ENCODE measurements around the gene LEKR1. TPM values are rescaled to one million over a fixed set of nuclear protein-coding genes. Genes with fewer than 3 reads are reported as not detected.

LEKR1 gene
- total and polyA plus RNA-seq, 2 donors, result 0.37 to 2.7 TPM

GRCh38 chr3:157088601-157089454 lies 262.7 kb downstream of the LEKR1 start:
- peak; percentile 91 for DNase-seq (ENCODE audit: extremely low spot score)
- H3K4me3 ChIP-seq (ENCODE audit: low read depth, low read length), result peak overlapping the region; percentile 31
- WGBS, result under 1% methylated on average over 59 of the region's 59 CpGs

GRCh38 chr3:157089455-157090221 lies 263.5 kb downstream of the LEKR1 start:
- 8% methylated on average over 18 of the region's 18 CpGs for WGBS
- no peaks in the 10 kb centered on the region for H3K36me3 ChIP-seq (ENCODE audit: insufficient read depth)
- no peak for DNase-seq (ENCODE audit: extremely low spot score)
- no peak overlapping the region for H3K4me3 ChIP-seq (ENCODE audit: low read depth, low read length)
- H3K27ac ChIP-seq (ENCODE audit: low read depth), result peak overlapping the region; percentile 97
- H3K4me1 ChIP-seq (ENCODE audit: insufficient read depth), result no peaks in the 10 kb centered on the region

More at GRCh38 chr3:157088601-157089454, 262.7 kb downstream of the LEKR1 start:
- Histone ChIP-seq H3K27ac (ENCODE audit: low read depth) (peak overlapping the region; percentile 97), H3K36me3 (ENCODE audit: insufficient read depth) (no peaks in the 10 kb centered on the region), H3K4me1 (ENCODE audit: insufficient read depth) (no peaks in the 10 kb centered on the region)

- Histone ChIP-seq H3K27ac (ENCODE audit: low read depth) (no peak overlapping the region), H3K4me3 (ENCODE audit: low read depth, low read length) (no peak overlapping the region), H3K36me3 (ENCODE audit: insufficient read depth) (no peaks in the 10 kb centered on the region), H3K4me1 (ENCODE audit: insufficient read depth) (no peaks in the 10 kb centered on the region)
- no peak for DNase-seq (ENCODE audit: extremely low spot score)
- WGBS, result 52% methylated on average over 4 of the region's 4 CpGs
These were observed 265.1 kb downstream of the LEKR1 start for GRCh38 chr3:157091083-157091833.

GRCh38 chr3:157092230-157092629 lies 266.1 kb downstream of the LEKR1 start:
- H3K4me3 ChIP-seq (ENCODE audit: low read depth, low read length), result no peak overlapping the region
- no peaks in the 10 kb centered on the region for H3K36me3 ChIP-seq (ENCODE audit: insufficient read depth)
- WGBS, result 59% methylated on average over 5 of the region's 5 CpGs
- DNase-seq (ENCODE audit: extremely low spot score), result no peak
- H3K4me1 ChIP-seq (ENCODE audit: insufficient read depth), result no peaks in the 10 kb centered on the region
- no peak overlapping the region for H3K27ac ChIP-seq (ENCODE audit: low read depth)

GRCh38 chr3:157093096-157093495 lies 266.9 kb downstream of the LEKR1 start:
- WGBS, result 85% methylated on average over 1 of the region's 1 CpG
- no peak overlapping the region for H3K4me3 ChIP-seq (ENCODE audit: low read depth, low read length)
- no peak for DNase-seq (ENCODE audit: extremely low spot score)
- no peaks in the 10 kb centered on the region for H3K4me1 ChIP-seq (ENCODE audit: insufficient read depth)
- no peaks in the 10 kb centered on the region for H3K36me3 ChIP-seq (ENCODE audit: insufficient read depth)
- H3K27ac ChIP-seq (ENCODE audit: low read depth), result no peak overlapping the region

GRCh38 chr3:157094301-157094700 lies 268.1 kb downstream of the LEKR1 start:
- H3K4me3 ChIP-seq (ENCODE audit: low read depth, low read length), result no peak overlapping the region
- 98% methylated on average over 2 of the region's 2 CpGs for WGBS
- no peak overlapping the region for H3K27ac ChIP-seq (ENCODE audit: low read depth)
- H3K36me3 ChIP-seq (ENCODE audit: insufficient read depth), result no peaks in the 10 kb centered on the region
- no peak for DNase-seq (ENCODE audit: extremely low spot score)
- no peaks in the 10 kb centered on the region for H3K4me1 ChIP-seq (ENCODE audit: insufficient read depth)

- DNase-seq (ENCODE audit: extremely low spot score), result no peak
- Histone ChIP-seq H3K4me3 (ENCODE audit: low read depth, low read length) (no peak overlapping the region), H3K36me3 (ENCODE audit: insufficient read depth) (no peaks in the 10 kb centered on the region), H3K4me1 (ENCODE audit: insufficient read depth) (no peaks in the 10 kb centered on the region), H3K27ac (ENCODE audit: low read depth) (no peak overlapping the region)
- 73% methylated on average over 5 of the region's 5 CpGs for WGBS
These were observed 268.8 kb downstream of the LEKR1 start for GRCh38 chr3:157094751-157095480.

Small RNA genes within 50 kb of the gene (small RNA-seq; reads per million reads assigned to genes)
- not detected for gene KLF3P2

Other genes starting within 250 kb of the LEKR1 start
- 35.5 TPM for gene TIPARP, start 151.8 kb upstream of the LEKR1 start, total RNA-seq
- gene TIPARP, start 151.8 kb upstream of the LEKR1 start, polyA plus RNA-seq, result 26.9 TPM

Data from urinary bladder (tissue), 4 donors.